NCI-H345 (cell line): Measurements from ENCODE around the gene ANKDD1B.
"Not testable (repeated sequence)": the region's sequence is repeated elsewhere in the genome, so short reads cannot be mapped to it uniquely, and the experiment has no call there.

Experiments used
- DNase-seq: peaks from one replicate; lab custom pipeline; 2025; lab: John Stamatoyannopoulos, UW

The ANKDD1B gene

DNA sequence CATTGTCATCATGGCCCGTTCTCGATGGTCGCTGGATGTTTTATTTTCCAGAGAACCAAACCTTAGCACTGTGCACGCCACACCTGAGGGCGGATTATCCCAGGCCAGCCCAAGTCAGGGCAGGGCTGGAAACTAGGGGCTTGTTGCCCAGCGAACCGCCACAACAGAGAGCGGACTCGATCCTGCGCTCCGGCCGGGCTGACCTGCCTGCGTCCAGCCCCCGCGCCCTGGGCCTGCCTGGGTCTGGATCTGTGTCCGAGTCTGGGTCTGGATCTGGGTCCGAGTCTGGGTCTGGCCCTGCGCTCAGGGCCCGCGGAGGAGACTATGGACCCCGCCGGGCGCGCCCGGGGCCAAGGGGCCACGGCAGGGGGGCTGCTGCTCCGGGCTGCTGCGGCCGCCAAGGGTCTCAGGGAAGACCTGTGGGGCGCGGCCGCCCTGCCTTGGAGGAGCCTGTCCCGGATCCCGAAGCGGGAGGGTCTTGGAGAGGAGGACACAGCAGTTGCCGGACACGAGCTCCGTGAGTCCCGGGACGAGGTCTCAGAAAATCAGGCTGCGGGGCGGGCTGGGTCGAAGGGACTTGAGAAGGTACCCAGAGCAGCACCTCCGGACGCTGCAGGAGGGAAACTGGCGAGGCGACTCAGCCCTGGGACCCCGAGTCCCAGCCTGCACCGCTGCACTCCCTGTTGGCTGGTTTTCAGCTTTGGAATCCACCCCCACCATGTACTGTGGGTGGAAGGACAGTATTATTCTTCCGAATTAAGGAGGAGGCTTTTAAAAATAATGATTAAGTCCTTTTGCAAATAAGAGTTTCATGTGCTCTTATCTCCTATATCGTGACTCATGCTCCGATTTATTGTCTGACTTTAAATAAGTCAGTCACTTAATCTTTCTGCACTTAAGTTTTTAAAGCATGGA lies at the start of gene ANKDD1B:
TSS of gene ANKDD1B (plus strand) at position 143 of the 915 bp plus-strand sequence. CDS start at position 325, 182 bp downstream.
- DNase-seq, result no peak

DNA sequence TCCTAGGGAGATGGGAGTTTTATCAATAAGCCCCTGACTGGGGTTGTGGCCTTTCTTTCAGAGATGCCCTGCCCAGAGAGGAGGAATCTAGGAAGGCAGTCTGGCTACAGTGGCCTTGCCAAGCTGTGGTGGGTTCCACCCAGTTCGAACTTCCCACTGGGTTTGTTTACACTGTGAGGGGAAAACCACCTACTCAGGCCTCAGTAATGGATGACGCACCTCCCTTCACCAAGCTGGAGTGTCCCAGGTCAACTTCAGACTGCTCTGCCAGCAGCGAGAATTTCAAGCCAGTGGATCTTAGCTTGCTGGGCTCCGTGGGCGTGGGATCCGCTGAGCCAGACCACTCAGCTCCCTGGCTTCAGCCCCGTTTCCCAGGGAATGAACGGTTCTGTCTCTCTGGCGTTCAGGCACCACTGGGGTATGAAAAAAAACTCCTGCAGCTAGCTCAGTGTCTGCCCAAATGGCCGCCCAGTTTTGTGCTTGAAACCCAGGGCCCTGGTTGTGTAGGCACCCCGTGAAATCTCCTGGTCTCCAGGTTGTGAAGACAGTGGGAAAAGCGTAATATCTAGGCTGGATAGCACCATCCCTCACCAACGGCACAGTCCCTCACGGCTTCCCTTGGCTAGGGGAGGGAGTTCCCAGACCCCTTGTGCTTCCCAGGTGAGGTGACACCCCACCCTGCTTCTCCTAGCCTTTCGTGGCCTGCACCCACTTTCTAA lies 45.1 kb upstream of the ANKDD1B start:
- DNase-seq, result not testable (repeated sequence)

DNA sequence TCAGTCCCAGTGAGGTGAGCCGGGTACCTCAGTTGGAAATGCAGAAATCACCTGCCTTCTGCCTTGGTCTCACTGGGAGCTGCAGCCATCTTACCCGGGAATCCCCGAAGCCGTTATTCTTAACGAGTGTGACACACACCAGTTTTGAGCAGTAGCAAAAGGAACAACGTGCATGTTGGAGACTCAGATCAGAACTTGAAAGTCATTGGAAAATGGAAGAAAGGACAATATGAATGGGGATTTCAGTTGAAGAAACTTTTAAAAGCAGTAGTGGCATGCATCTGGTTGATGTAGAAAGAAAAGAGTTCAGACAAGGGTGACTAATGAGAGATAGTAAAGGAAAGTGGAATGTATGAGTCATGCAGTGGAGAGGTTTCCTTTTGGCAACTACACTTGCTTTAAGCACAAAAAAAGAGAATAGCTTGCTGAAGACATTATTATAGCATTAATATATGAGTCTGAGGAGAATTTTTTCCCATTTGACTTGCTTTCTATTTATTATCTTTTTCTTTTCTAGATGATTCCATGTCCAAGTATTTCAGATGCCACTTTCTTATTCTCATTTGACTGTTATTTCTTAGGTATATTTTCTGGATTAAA lies 44.4 kb upstream of the ANKDD1B start:
- DNase-seq, result peak; percentile 3

DNA sequence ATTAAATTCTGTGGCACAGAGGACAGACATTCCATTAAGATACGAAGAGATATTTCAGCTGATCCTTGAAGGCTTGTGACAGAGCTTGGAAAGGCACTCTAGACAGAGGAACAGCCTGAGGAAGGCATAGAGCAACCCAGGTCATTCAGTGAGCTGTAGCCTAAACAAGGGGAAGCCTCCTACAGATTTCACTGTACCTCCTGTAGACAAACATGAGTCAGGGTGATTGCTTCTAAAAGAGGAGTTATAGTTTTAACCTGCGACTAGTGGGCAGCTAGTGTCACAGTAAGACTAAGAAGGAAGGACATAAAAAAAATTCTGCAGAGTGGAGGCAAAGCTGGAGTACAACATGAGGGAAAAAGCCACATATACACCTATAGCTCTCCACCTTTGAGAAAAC lies 43.5 kb upstream of the ANKDD1B start:
- no peak for DNase-seq

DNA sequence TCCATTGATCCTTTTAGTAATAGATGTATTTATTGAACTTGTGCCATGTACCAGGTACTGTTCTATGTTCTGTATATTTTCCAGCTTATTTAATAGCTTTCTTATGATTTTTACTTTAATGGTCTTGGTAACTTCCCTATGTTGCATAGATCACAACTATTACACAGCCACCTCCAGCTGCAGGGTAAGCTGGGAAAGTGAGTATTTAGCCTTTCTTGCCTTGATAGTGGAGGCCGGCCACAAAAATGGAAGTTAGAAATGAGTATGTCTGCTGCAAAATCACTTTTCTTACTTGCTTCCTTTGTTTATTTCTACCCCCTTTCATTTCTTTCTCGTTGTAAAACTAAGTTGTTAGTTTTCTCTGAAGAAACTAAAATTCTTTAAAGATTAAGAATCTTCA lies 43.1 kb upstream of the ANKDD1B start:
- no peak for DNase-seq

DNA sequence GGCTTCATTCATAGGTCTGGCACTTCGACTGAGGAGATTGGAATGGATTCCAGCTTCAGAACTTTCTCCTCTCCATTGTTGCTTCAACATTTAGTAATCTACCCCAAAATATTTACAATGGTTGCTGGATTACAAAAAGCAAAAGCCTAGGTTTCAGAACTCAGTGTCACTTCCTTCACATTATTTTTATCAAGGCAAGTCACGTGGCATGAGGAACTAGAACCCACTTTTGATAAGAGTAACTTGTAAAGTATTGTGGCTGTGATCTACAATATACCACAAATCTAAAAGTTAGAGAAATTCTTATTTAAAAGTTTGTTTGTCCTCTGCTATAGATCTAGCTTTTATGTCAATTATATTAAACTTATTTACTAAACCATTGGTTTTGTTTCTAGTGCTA lies 39.7 kb upstream of the ANKDD1B start:
- DNase-seq, result no peak

DNA sequence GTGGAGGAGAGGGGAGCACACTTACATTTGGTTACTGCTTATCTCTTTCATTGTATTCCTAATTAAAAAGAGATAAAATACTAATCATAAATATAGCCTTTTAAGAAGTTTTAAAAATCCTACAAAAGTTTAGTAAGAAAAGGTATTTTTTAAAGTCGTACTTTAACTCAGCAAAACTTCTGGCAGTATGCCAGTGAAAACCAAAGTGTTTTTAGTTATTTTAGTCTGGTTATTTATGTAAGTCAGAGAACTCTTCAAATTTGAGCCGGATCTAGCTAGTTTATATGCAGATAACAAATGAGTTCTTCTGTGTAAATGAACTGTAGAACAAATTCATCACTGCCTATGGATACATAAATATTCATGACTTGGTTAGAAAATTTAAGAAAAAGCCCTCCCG lies 36.5 kb upstream of the ANKDD1B start:
- no peak for DNase-seq

DNA sequence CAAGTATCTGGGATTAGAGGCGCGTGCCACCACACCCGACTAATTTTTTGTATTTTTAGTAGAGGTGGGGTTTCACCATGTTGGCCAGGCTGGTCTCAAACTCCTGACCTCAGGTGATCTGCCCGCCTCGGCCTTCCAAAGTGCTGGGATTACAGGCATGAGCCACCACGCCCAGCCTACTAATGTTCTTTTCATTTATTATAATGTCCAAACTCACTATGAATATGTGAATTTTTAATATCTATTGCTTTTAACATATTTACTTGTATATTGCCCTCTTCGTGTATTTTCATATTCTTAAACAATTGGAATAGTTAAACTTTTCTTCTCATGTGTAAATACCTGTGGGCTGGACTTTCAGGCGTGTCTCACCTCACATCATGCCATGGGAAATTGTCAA lies 33.0 kb upstream of the ANKDD1B start:
- not testable (repeated sequence) for DNase-seq

DNA sequence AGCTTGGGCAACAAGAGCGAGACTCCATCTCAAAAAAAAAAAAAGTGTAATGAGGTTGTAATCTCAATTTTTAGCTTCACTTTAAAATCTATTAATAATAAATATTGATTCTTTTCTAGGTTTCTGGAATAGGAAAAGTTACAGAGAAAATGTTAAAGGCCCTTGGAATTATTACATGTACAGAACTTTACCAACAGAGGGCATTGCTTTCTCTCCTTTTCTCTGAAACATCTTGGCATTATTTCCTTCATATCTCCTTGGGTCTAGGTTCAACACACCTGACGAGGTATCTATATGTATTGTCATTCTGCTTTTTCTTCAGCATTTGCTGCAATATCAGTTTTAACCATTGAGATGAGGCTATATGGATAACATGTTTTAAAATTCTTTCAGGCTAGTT lies 26.6 kb upstream of the ANKDD1B start:
- DNase-seq, result no peak

DNA sequence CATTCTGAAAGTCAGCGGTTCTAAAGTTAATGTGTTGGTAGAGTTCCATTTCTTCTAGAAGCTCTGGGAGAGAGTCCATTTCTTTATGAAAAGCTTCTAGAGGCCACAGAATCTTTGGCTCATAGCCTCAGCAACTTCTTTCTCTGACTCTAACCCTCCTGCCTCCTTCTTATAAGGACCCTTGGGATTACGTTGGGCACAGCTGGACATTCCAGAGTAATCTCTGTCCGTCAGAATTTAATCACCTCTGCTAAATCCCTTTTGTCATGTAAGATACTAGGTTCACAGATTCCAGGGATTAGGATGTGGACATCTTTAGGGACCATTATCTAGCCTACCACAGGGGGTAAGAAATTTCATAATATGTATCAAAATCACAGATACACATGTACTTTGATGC lies 22.6 kb upstream of the ANKDD1B start:
- DNase-seq, result no peak

DNA sequence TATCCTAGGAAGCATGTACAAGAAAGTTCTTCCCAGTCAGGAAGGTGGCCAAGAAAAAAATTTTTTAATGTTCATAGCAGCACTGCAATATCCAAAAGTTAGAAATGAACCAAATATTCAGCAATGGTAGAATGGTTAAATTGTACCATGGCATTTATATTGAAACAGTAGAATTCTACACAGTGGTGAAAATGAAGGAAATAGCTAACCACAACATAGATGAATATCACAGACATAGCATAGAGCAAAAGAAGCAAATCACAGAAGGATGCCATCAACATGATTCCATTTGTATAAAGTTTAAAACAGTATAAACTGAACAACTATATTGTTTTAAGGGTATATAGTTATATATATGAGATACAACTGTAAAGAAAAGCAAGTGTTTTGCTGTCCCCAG lies 10.7 kb upstream of the ANKDD1B start:
- DNase-seq, result no peak

DNA sequence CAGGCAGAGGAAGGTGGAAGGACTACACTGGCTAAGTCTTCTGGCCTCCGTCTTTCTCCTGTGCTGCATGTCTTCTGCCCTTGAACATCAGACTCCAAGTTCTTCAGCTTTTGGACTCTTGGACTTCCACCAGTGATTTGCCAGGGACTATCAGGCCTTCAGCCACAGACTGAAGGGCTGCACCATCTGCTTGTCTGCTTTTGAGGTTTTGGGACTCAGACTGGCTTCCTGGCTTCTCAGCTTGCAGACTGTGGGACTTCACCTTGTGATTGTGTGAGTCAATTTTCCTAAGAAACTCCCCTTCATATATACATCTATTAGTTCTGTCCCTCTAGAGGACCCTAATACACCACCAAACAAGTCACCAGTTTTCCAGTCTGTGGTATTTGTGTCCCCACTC lies 9.7 kb upstream of the ANKDD1B start:
- no peak for DNase-seq

DNA sequence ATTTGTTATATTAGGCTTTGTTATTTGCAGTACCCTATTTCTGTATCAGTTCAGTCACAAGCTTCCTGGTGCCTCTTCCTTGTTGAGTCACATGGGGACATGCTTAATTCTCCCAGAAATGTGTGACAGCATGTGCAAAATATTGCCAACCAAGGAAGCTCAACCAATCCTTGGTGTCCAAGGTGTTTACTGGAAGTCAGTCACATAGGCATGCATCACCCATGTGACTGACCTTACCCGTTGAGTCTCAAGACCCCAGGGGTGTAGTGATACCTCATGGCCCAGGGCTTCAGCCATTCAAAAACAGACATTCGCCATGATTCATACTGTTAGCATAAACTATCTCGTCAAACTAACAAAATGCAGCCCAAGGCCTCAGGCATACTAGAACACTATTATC lies 9.3 kb upstream of the ANKDD1B start:
- no peak for DNase-seq

DNA sequence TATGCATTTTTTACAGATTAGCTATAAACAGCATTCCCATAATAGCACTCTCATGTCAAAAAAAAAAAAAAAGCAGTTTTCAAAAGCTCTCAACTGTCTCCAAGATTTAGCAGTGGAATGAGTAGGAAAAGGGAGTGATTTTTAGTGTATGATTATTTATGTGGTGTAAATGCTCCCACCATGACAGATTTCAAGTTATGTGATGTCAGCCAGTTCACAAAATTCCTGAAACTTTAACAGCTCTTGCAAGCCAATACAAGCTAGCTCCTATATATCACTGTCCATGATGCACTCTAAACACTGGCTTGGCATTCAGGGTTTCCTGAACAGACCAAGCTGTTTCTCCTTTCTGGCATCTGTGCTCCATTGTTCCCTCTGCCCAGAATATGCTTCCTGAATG lies 7.9 kb upstream of the ANKDD1B start:
- no peak for DNase-seq

DNA sequence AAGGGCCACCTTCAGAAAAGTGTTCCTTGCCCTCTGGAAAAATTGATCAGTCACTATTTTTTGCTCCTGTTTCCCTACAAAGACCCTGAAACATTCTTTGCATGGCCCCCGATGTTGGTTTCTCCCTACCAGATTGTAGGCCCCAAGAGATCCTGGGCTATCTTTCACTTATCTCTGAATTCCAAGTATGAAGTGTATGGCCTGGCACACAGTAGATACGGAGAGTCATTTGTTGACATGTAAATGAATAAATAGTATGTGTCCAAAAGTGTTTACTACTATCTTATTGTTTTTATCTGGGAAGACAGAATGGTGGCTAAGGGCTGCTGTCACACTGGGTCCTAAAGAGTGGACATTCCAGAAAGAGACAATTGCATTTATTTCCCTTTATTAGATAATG lies 7.4 kb upstream of the ANKDD1B start:
- DNase-seq, result no peak

DNA sequence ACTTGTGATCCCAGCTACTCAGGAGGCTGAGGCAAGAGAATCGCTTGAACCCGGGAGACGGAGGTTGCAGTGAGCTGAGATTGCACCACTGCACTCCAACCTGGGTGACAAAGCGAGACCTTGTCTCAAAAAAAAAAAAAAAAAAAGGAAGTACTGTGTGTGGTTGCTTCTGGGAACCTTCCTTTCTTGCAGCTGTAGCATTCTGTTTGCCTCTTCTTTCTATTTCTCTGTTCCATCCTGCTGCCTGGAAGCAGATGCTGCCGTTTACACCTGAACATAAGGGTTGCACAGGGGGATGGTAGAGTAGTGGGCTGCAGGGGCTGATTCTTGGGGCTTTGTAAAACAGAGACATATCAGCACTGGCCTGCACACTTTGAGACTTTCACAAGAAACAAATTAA lies 3.9 kb upstream of the ANKDD1B start:
- DNase-seq, result not testable (repeated sequence)

DNA sequence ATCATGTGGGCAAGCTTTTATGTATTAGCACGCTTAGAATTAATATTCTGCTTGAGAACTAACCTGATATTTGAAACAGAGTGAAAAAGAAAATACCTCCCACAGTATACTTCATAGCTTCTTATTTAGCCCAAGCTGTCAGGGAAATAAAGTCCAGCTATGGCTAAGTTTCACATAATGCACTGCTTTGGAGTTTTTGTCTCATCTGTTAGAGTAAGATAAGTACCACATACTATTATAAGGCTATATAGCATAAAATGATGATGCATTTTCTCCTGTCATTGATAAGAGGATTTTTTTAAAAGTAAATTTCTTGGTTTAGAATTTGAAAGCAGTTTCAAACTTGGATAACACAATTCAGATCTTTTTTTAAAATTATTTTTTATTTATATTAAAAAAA lies 2.4 kb upstream of the ANKDD1B start:
- no peak for DNase-seq

DNA sequence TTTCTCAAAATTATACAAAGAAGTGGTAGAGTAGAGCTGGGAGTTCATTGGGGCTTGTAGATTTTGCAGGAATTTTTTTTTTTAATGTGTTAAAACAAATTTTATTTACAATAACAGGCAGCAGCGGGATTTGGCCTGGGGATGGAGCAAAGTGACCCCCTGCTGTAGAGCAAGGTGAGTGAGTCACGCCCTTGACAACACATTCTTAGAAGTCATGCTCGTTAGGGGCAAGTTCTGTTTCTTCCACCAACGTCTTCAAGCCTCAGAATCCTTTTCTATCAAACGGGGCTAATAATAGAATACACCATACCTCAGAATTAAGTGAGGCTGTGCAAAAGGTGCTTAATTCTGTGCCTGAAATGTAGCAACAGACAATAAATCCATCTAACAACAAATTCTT lies 1.1 kb upstream of the ANKDD1B start:
- no peak for DNase-seq

DNA sequence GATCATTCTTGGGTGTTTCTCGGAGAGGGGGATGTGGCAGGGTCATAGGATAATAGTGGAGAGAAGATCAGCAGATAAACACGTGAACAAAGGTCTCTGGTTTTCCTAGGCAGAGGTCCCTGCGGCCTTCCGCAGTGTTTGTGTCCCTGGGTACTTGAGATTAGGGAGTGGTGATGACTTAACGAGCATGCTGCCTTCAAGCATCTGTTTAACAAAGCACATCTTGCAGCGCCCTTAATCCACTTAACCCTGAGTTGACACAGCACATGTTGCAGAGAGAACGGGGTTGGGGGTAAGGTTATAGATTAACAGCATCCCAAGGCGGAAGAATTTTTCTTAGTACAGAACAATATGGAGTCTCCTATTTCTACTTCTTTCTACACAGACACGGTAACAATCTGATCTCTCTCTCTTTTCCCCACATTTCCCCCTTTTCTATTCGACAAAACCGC lies 368 bp upstream of the ANKDD1B start:
- not testable (repeated sequence) for DNase-seq

DNA sequence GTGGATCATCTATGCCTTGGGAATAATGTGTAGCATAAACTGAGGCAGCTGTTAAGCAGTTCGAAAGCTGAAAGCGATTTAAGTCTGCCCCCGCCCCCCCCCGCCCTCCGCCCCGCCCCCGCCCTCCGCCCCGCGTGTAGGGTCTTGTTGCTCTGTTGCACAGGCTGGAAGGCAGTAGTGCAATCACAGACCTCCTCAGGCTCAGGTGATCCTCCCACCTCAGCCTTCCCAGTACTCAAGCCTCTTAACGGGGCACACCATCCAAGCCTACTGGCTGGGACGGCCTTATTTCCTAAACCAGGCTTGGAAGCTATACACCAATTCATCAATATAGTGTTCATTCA lies 945 bp downstream of the ANKDD1B start:
- no peak for DNase-seq

DNA sequence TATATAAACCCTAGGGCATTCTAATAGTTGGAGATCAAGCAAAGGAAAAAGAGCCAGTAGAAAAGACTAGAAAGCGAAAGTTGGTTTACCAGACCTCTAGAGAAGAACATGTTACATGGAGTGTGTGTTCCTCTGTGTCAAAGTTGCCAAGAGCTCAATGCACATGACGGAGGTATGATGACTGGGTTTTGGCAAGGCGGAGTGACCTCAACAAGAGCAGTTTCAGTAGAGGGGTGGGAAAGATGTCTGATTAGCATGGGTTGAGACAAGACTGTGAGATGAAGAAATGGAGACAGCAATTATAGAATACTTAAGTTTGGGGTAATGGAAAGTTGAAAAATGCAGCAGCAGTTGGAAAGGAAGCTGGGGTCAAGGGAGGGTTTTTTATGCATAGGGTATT lies 1.6 kb downstream of the ANKDD1B start:
- no peak for DNase-seq

DNA sequence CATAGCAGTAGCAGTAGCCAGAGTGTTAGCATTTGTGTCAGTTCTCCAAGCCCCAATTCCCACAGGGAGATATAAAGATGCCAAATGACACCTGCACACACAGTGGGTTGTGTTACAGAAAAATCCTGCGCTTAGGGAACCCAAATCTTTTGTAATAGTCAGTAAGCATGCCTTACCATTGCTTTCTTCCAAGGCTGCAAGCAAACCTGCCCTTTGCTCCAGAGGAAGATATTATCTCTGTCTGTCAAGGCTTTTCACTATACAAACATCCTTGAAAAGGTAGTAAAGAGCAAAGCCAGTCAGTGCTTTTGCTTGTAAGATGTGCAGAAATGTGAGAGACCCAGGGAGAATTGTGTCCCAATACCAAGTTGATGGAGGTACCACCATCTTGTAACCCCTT lies 2.9 kb downstream of the ANKDD1B start:
- DNase-seq, result no peak

DNA sequence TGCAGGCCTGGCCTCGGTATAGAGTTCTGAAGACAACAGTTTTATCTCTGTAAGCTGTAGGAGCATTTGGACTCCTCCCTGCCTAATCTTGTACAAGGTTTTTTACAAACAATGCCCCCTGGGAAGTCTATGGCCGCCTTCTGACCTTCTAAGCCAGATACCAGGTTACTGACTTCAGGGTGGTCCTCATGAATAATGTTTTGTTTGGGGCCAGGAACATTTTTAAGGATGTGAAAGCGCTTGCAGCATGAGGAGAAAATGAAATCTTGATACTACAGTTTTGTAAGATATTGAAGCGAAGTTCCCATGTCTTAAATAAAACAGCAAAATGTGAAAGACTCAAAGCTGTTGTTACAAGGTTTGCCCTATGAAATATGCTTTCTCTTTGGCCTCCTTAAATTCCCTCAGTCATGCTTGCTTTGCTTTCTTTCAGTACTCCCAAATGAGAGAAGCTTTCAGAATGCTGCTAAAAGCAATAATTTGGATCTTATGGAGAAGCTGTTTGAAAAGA lies 5.2 kb downstream of the ANKDD1B start:
- no peak for DNase-seq
